Parathyroid adenoma (tissue), 2 donors: ENCODE measurements around the gene CSRNP3.

ENCODE experiments used
- H2AFZ ChIP-seq: fragments of 300-600 bp; sonication (generic); one replicate; pipeline ENCODE4 v1.7.0; 2017; ENCODE audit warnings: antibody characterized with exemption, mild to moderate bottlenecking
- H3K27ac ChIP-seq: fragments of 300-600 bp; sonication (generic); one replicate; pipeline ENCODE4 v1.7.0; 2017
- H3K27me3 ChIP-seq: fragments of 300-600 bp; sonication (generic); one replicate; pipeline ENCODE4 v1.7.0; 2017; ENCODE audit warnings: low read length; ENCODE audit not compliant: control insufficient read depth, insufficient read depth
- H3K36me3 ChIP-seq: fragments of 300-600 bp; sonication (generic); one replicate; pipeline ENCODE4 v1.7.0; 2017; ENCODE audit warnings: low read length; ENCODE audit not compliant: control insufficient read depth, insufficient read depth
- H3K4me1 ChIP-seq: fragments of 300-600 bp; sonication (generic); one replicate; pipeline ENCODE4 v1.7.0; 2017; ENCODE audit warnings: control low read depth
- H3K4me2 ChIP-seq: fragments of 300-600 bp; sonication (generic); one replicate; pipeline ENCODE4 v1.7.0; 2017; ENCODE audit warnings: low read length
- H3K4me3 ChIP-seq: fragments of 300-600 bp; sonication (generic); one replicate; pipeline ENCODE4 v1.7.0; 2017; ENCODE audit warnings: low read depth, low read length
- H3K79me2 ChIP-seq: fragments of 300-600 bp; sonication (generic); one replicate; pipeline ENCODE4 v1.7.0; 2017; ENCODE audit warnings: control low read depth
- H3K9ac ChIP-seq: fragments of 300-600 bp; sonication (generic); one replicate; pipeline ENCODE4 v1.7.0; 2017; ENCODE audit warnings: mild to moderate bottlenecking
- H3K9me3 ChIP-seq: fragments of 300-600 bp; sonication (generic); one replicate; pipeline ENCODE4 v1.7.0; 2017; ENCODE audit warnings: low read length; ENCODE audit not compliant: control insufficient read depth
- TF ChIP-seq, protein P1 (sequence below): fragments of 300-600 bp; sonication (generic); IDR thresholded peaks from one replicate; pipeline ENCODE4 v1.7.0; 2017; ENCODE audit warnings: antibody characterized with exemption, mild to moderate bottlenecking
- donor health status: primary hyperparathyroidism.

Gene CSRNP3

DNA sequence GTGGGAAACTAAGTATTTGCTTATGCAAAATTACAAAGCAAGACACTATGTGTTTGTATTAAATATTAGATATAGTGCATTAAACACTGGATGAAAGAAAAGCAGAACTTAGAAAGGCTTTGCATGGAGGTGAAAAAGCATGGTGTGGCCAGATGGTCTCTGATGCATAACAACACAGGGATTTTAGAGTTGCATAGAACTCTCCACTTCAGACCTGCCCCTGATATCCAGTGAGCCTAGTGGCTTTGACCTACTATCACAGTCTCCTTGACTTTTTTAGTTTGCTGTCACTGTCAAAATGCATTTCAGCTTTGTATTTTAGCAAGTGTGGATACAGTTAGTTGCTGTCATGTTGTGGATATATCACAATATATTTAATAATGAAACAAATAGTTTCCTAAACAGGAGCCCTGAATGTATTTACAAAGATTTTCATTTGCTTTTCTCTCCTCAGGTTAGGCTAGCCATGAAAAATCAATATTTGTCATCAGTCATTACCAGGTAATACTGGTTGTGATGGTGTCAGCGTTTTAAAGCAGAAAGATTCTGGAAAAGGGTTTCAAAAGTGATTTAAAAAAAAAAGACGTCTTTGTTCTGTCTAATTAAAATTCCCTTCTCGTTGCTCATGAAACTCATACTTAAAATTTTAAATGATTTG is 5.2 kb downstream of the CSRNP3 start:
- Histone ChIP-seq H3K4me2 (no peak overlapping the region), H3K9ac (no peak overlapping the region), H2AFZ (no peak overlapping the region), H3K27me3 (no peaks in the 10 kb centered on the region), H3K4me1 (no peaks in the 10 kb centered on the region), H3K79me2 (no peaks in the 10 kb centered on the region), H3K36me3 (no peaks in the 10 kb centered on the region), H3K9me3 (no peaks in the 10 kb centered on the region), H3K27ac (no peak overlapping the region), H3K4me3 (no peak overlapping the region)
- TF ChIP-seq, protein P1, sequence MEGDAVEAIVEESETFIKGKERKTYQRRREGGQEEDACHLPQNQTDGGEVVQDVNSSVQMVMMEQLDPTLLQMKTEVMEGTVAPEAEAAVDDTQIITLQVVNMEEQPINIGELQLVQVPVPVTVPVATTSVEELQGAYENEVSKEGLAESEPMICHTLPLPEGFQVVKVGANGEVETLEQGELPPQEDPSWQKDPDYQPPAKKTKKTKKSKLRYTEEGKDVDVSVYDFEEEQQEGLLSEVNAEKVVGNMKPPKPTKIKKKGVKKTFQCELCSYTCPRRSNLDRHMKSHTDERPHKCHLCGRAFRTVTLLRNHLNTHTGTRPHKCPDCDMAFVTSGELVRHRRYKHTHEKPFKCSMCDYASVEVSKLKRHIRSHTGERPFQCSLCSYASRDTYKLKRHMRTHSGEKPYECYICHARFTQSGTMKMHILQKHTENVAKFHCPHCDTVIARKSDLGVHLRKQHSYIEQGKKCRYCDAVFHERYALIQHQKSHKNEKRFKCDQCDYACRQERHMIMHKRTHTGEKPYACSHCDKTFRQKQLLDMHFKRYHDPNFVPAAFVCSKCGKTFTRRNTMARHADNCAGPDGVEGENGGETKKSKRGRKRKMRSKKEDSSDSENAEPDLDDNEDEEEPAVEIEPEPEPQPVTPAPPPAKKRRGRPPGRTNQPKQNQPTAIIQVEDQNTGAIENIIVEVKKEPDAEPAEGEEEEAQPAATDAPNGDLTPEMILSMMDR = no peak

DNA sequence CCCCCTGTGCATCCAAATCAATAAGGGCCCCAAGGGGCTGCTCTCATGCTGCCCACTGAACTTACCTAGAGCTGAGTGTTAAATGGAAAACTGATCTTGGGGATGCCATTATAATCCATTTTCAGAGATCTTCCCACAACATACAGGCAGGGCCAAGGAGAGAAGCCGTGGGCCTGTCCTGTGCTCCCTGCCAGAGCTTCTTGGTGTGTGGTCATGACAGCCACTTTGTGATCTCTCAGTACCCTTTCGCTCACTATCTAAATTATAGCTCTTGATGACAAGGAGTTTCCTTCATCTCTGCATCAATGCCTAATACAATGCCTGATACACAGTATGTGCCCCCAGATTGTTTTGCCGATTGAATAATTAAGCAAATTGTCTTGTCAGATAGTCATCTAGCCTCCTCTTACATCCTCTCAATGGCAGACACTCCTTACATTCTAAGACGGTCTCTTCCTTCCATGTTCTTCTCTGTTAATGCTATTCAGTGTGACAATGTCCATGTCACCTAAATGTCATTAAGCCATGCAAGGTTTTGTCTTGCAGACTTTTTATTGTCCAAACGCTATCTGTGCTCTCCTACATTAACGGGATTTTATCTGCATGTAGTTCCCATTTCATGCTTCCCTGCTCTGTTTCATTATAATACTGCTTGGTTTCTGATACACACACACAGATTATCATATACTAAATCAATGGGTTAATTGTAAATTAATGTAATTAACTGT is 5.9 kb downstream of the CSRNP3 start:
- H3K4me3 ChIP-seq = no peak overlapping the region
- H3K4me1 ChIP-seq = no peaks in the 10 kb centered on the region
- H3K27me3 ChIP-seq = no peaks in the 10 kb centered on the region
- H2AFZ ChIP-seq = no peak overlapping the region
- TF ChIP-seq, protein P1 = no peak
- H3K9ac ChIP-seq = no peak overlapping the region
- no peaks in the 10 kb centered on the region for H3K36me3 ChIP-seq
- H3K4me2 ChIP-seq = no peak overlapping the region
- H3K79me2 ChIP-seq = no peaks in the 10 kb centered on the region
- no peaks in the 10 kb centered on the region for H3K9me3 ChIP-seq
- no peak overlapping the region for H3K27ac ChIP-seq

DNA sequence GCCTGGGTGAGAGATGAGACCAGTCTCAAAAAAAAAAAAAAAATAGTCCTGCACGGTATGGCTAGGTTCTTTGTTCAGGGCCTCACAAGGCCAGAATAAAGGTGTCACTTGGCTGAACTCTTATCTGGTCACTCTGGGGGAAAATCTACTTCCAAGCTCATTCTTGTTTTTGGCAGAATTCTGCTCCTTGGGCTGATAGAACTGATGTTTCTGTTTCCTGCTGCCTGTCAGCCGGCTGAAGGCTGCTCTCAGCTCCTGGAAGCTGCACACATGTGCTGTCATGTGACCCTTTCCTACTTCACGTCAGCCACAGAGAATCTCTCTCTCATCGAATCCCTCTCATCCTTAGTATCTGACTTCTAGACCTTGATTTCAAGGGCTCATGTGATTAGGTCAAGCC is 10.4 kb downstream of the CSRNP3 start:
- Histone ChIP-seq H3K4me2 (no peak overlapping the region), H3K4me3 (no peak overlapping the region), H3K9ac (no peak overlapping the region), H3K27ac (no peak overlapping the region), H3K36me3 (no peaks in the 10 kb centered on the region), H3K27me3 (no peaks in the 10 kb centered on the region), H3K9me3 (no peaks in the 10 kb centered on the region), H3K79me2 (no peaks in the 10 kb centered on the region), H3K4me1 (no peaks in the 10 kb centered on the region), H2AFZ (no peak overlapping the region)
- TF ChIP-seq, protein P1 = no peak

DNA sequence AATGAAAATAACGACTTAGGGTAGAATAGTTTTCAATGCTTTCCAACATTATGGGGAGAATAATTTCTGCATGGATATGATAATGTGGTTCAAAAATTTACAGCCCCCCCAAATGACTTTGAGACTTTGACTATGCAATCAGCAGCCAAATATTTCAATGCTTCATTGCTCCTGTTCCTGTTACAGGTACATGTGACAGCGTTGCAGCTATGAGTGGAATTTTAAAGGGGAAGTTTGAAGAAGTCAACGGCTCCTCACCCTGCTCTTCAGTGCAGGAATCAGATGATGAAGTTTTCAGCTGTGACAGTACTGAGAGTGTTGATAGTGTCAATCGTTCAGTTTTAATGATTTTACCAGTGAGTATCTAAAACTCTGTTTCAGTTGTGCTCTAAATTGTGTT is 25.1 kb downstream of the CSRNP3 start:
- Histone ChIP-seq H3K36me3 (no peaks in the 10 kb centered on the region), H3K27ac (no peak overlapping the region), H3K9me3 (no peaks in the 10 kb centered on the region), H3K27me3 (no peaks in the 10 kb centered on the region), H3K4me2 (no peak overlapping the region), H2AFZ (no peak overlapping the region), H3K4me1 (peaks cover 4% of the 10 kb centered on the region), H3K9ac (no peak overlapping the region), H3K4me3 (no peak overlapping the region), H3K79me2 (no peaks in the 10 kb centered on the region)
- TF ChIP-seq, protein P1 = no peak
